ENCODE measurements around the gene CUL9.

CUL9 gene

DNA sequence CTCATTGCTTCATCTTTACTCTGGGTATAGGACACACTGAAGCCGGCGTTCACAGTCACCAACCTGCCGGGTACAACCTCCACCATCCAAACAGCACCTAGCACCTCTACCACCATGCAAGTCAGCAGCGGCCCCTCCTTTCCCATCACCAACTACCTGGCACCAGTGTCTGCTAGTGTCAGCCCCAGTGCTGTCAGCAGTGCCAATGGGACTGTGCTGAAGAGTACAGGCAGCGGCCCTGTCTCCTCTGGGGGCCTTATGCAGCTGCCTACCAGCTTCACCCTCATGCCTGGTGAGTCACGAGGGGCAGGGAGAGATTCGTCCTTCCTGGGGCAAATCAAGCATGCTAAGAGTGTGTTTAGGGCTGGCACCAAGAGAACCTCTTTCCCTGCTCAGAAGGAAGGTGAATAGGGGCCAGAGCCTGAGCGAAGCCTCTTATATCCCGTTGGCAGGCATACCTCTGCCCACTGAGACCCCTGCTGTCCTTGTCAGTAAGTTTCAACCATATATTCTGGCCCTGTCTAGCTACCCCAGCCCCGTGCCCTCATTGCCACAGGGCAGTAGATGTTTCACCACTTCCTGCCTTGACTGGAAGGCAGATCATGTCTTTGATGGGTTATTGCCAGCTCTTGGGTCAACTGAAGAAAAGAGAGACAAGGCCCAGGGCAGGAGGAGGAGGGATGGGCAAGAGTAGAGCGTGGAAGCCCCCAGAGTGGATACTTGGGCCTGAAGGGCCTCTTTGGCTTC is 6.1 kb upstream of the CUL9 start:
- no peak overlapping the region for H3K4me3 ChIP-seq (ENCODE audit: low read depth in 1 of 2, low read length in 2 of 2)
- H3K27ac ChIP-seq (ENCODE audit: low read depth, low read length) = peak overlapping the region; percentile 99
- H3K4me1 ChIP-seq (ENCODE audit: insufficient read depth, low read length) = peaks cover 33% of the 10 kb centered on the region
- no peaks in the 10 kb centered on the region for H3K27me3 ChIP-seq (ENCODE audit: control insufficient read depth in 1 of 2, insufficient read depth in 2 of 2, low read length in 2 of 2)
- no peaks in the 10 kb centered on the region for H3K9me3 ChIP-seq (ENCODE audit: low read length)
- H3K9ac ChIP-seq (ENCODE audit: low read length) = no peak overlapping the region
- H3K36me3 ChIP-seq (ENCODE audit: insufficient read depth, low read length) = peaks cover 57% of the 10 kb centered on the region

GRCh38 chr6:43176423-43176786 is 5.6 kb upstream of the CUL9 start:
- Histone ChIP-seq H3K9ac (ENCODE audit: low read length) (no peak overlapping the region), H3K9me3 (ENCODE audit: low read length) (no peaks in the 10 kb centered on the region), H3K36me3 (ENCODE audit: insufficient read depth, low read length) (peaks cover 59% of the 10 kb centered on the region), H3K27ac (ENCODE audit: low read depth, low read length) (no peak overlapping the region), H3K4me3 (ENCODE audit: low read depth in 1 of 2, low read length in 2 of 2) (no peak overlapping the region), H3K4me1 (ENCODE audit: insufficient read depth, low read length) (peaks cover 35% of the 10 kb centered on the region), H3K27me3 (ENCODE audit: control insufficient read depth in 1 of 2, insufficient read depth in 2 of 2, low read length in 2 of 2) (no peaks in the 10 kb centered on the region)

- Histone ChIP-seq H3K27me3 (ENCODE audit: control insufficient read depth in 1 of 2, insufficient read depth in 2 of 2, low read length in 2 of 2) (no peaks in the 10 kb centered on the region), H3K4me1 (ENCODE audit: insufficient read depth, low read length) (peaks cover 44% of the 10 kb centered on the region), H3K36me3 (ENCODE audit: insufficient read depth, low read length) (peaks cover 59% of the 10 kb centered on the region), H3K27ac (ENCODE audit: low read depth, low read length) (no peak overlapping the region), H3K9me3 (ENCODE audit: low read length) (no peaks in the 10 kb centered on the region), H3K9ac (ENCODE audit: low read length) (no peak overlapping the region), H3K4me3 (ENCODE audit: low read depth in 1 of 2, low read length in 2 of 2) (no peak overlapping the region)
Measured at GRCh38 chr6:43178150-43178549, 3.8 kb upstream of the CUL9 start.

- Histone ChIP-seq H3K4me1 (ENCODE audit: insufficient read depth, low read length) (peaks cover 40% of the 10 kb centered on the region), H3K36me3 (ENCODE audit: insufficient read depth, low read length) (peaks cover 58% of the 10 kb centered on the region)
Measured at GRCh38 chr6:43178951-43179830, 2.8 kb upstream of the CUL9 start.

GRCh38 chr6:43180058-43180457 is 1.9 kb upstream of the CUL9 start:
- Histone ChIP-seq H3K9me3 (ENCODE audit: low read length) (no peaks in the 10 kb centered on the region), H3K27me3 (ENCODE audit: control insufficient read depth in 1 of 2, insufficient read depth in 2 of 2, low read length in 2 of 2) (no peaks in the 10 kb centered on the region), H3K4me1 (ENCODE audit: insufficient read depth, low read length) (peaks cover 33% of the 10 kb centered on the region), H3K36me3 (ENCODE audit: insufficient read depth, low read length) (peaks cover 58% of the 10 kb centered on the region), H3K4me3 (ENCODE audit: low read depth in 1 of 2, low read length in 2 of 2) (no peak overlapping the region), H3K27ac (ENCODE audit: low read depth, low read length) (no peak overlapping the region), H3K9ac (ENCODE audit: low read length) (no peak overlapping the region)

More at GRCh38 chr6:43178951-43179830, 2.8 kb upstream of the CUL9 start:
- H3K9me3 ChIP-seq (ENCODE audit: low read length) = no peaks in the 10 kb centered on the region
- no peaks in the 10 kb centered on the region for H3K27me3 ChIP-seq (ENCODE audit: control insufficient read depth in 1 of 2, insufficient read depth in 2 of 2, low read length in 2 of 2)
- no peak overlapping the region for H3K9ac ChIP-seq (ENCODE audit: low read length)
- H3K4me3 ChIP-seq (ENCODE audit: low read depth in 1 of 2, low read length in 2 of 2) = no peak overlapping the region
- H3K27ac ChIP-seq (ENCODE audit: low read depth, low read length) = peak overlapping the region; percentile 31

- no peak overlapping the region for H3K9ac ChIP-seq (ENCODE audit: low read length)
- H3K36me3 ChIP-seq (ENCODE audit: insufficient read depth, low read length) = peaks cover 58% of the 10 kb centered on the region
- no peaks in the 10 kb centered on the region for H3K9me3 ChIP-seq (ENCODE audit: low read length)
- no peaks in the 10 kb centered on the region for H3K27me3 ChIP-seq (ENCODE audit: control insufficient read depth in 1 of 2, insufficient read depth in 2 of 2, low read length in 2 of 2)
- H3K4me1 ChIP-seq (ENCODE audit: insufficient read depth, low read length) = peaks cover 24% of the 10 kb centered on the region
- no peak overlapping the region for H3K4me3 ChIP-seq (ENCODE audit: low read depth in 1 of 2, low read length in 2 of 2)
- H3K27ac ChIP-seq (ENCODE audit: low read depth, low read length) = no peak overlapping the region
Measured at GRCh38 chr6:43180985-43181384, 1.0 kb upstream of the CUL9 start.

DNA sequence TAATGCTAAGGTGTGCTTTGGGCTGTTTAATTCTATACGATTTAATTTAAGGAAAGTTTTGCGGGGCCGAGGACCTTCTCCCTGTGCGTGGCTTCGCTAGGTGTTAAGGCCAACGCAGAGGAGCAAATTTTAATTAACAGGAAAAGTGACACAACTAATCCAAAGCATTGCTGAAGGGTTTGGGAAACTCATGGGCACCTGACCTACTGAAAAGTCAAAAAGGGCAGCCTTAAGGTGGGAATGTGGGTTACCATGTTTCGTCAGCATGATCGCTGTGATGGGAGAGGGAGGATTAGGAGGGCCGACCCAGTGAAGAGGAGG is 415 bp upstream of the CUL9 start:
- peaks cover 18% of the 10 kb centered on the region for H3K4me1 ChIP-seq (ENCODE audit: insufficient read depth, low read length)
- peak overlapping the region; percentile 73 for H3K27ac ChIP-seq (ENCODE audit: low read depth, low read length)

GRCh38 chr6:43183441-43183840 is 1.4 kb downstream of the CUL9 start:
- H3K4me3 ChIP-seq (ENCODE audit: low read depth in 1 of 2, low read length in 2 of 2) = no peak overlapping the region
- no peaks in the 10 kb centered on the region for H3K27me3 ChIP-seq (ENCODE audit: control insufficient read depth in 1 of 2, insufficient read depth in 2 of 2, low read length in 2 of 2)
- no peak overlapping the region for H3K9ac ChIP-seq (ENCODE audit: low read length)
- peaks cover 61% of the 10 kb centered on the region for H3K36me3 ChIP-seq (ENCODE audit: insufficient read depth, low read length)
- peaks cover 18% of the 10 kb centered on the region for H3K4me1 ChIP-seq (ENCODE audit: insufficient read depth, low read length)
- no peaks in the 10 kb centered on the region for H3K9me3 ChIP-seq (ENCODE audit: low read length)
- no peak overlapping the region for H3K27ac ChIP-seq (ENCODE audit: low read depth, low read length)

More for the DNA sequence above, 415 bp upstream of the CUL9 start:
- H3K36me3 ChIP-seq (ENCODE audit: insufficient read depth, low read length) = peaks cover 58% of the 10 kb centered on the region
- no peaks in the 10 kb centered on the region for H3K27me3 ChIP-seq (ENCODE audit: control insufficient read depth in 1 of 2, insufficient read depth in 2 of 2, low read length in 2 of 2)
- H3K9me3 ChIP-seq (ENCODE audit: low read length) = no peaks in the 10 kb centered on the region
- peak overlapping the region; percentile 17 for H3K9ac ChIP-seq (ENCODE audit: low read length)
- H3K4me3 ChIP-seq (ENCODE audit: low read depth in 1 of 2, low read length in 2 of 2) = peak overlapping the region; percentile 52 to 83

DNA sequence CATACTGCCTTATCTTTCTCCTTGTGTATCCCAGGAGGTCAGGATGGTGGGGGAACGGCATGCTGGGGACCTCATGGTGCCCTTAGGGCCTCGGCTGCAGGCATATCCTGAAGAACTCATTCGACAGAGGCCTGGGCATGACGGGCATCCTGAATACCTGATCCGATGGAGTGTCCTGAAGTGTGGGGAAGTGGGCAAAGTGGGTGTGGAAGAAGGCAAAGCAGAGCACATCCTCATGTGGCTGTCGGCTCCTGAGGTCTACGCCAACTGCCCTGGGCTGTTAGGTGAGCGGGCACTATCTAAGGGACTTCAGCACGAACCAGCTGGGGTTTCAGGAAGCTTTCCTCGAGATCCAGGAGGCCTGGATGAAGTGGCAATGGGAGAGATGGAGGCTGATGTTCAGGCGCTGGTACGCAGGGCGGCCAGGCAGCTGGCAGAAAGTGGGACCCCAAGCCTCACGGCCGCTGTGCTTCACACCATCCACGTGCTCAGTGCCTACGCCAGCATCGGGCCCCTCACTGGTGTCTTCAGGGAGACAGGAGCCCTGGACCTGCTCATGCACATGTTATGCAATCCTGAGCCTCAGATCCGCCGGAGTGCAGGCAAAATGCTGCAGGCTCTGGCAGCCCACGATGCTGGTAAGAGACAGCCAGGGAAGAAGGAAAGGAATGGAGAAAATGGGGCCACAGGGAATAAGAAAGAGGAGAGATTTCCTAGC is 2.4 kb downstream of the CUL9 start:
- H3K36me3 ChIP-seq (ENCODE audit: insufficient read depth, low read length) = peaks cover 57% of the 10 kb centered on the region
- no peak overlapping the region for H3K27ac ChIP-seq (ENCODE audit: low read depth, low read length)
- H3K4me3 ChIP-seq (ENCODE audit: low read depth in 1 of 2, low read length in 2 of 2) = no peak overlapping the region
- H3K9ac ChIP-seq (ENCODE audit: low read length) = no peak overlapping the region
- no peaks in the 10 kb centered on the region for H3K9me3 ChIP-seq (ENCODE audit: low read length)
- H3K4me1 ChIP-seq (ENCODE audit: insufficient read depth, low read length) = peaks cover 18% of the 10 kb centered on the region
- no peaks in the 10 kb centered on the region for H3K27me3 ChIP-seq (ENCODE audit: control insufficient read depth in 1 of 2, insufficient read depth in 2 of 2, low read length in 2 of 2)

DNA sequence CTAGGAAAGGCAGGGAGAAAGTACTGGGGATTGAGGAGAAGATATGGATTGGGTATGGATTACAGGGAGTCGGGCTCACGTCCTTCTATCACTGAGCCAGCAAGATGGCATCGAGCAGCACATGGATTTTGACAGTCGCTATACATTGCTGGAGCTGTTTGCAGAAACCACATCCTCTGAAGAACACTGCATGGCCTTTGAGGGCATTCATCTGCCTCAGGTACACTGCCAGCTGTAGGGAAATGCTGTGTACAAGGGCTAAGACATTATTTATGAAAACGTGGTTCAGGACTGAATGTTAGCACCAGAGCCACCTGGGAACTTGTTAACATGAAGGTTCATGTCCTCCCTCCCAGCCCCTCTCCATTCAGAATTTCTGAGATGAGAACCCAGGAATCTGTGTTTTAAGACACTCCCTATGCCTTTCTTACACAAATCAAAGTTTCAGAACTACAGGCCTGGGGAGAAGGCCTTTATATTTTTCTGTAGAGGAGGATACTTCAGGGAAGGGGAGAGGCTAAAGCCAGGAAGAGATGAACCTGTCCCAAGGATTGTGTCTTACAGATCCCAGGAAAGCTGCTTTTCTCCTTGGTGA is 3.5 kb downstream of the CUL9 start:
- Histone ChIP-seq H3K36me3 (ENCODE audit: insufficient read depth, low read length) (peaks cover 51% of the 10 kb centered on the region), H3K4me1 (ENCODE audit: insufficient read depth, low read length) (peaks cover 18% of the 10 kb centered on the region), H3K4me3 (ENCODE audit: low read depth in 1 of 2, low read length in 2 of 2) (no peak overlapping the region), H3K9me3 (ENCODE audit: low read length) (no peaks in the 10 kb centered on the region), H3K27me3 (ENCODE audit: control insufficient read depth in 1 of 2, insufficient read depth in 2 of 2, low read length in 2 of 2) (no peaks in the 10 kb centered on the region), H3K9ac (ENCODE audit: low read length) (no peak overlapping the region), H3K27ac (ENCODE audit: low read depth, low read length) (no peak overlapping the region)

GRCh38 chr6:43186019-43186418 is 4.0 kb downstream of the CUL9 start:
- H3K27ac ChIP-seq (ENCODE audit: low read depth, low read length) = no peak overlapping the region
- H3K27me3 ChIP-seq (ENCODE audit: control insufficient read depth in 1 of 2, insufficient read depth in 2 of 2, low read length in 2 of 2) = no peaks in the 10 kb centered on the region
- peaks cover 46% of the 10 kb centered on the region for H3K36me3 ChIP-seq (ENCODE audit: insufficient read depth, low read length)
- H3K4me3 ChIP-seq (ENCODE audit: low read depth in 1 of 2, low read length in 2 of 2) = no peak overlapping the region
- H3K9ac ChIP-seq (ENCODE audit: low read length) = no peak overlapping the region
- peaks cover 18% of the 10 kb centered on the region for H3K4me1 ChIP-seq (ENCODE audit: insufficient read depth, low read length)
- H3K9me3 ChIP-seq (ENCODE audit: low read length) = no peaks in the 10 kb centered on the region
